ENCODE measurements around the gene CCL25.

GRCh38 chr19:8004723-8005513, 47.6 kb upstream of the CCL25 start:
- TF ChIP-seq CTCF (IDR thresholded peaks at IDR 0.05): no peak
- TF ChIP-seq POLR2A (IDR thresholded peaks at IDR 0.05): no peak
- TF ChIP-seq POLR2AphosphoS5 (IDR thresholded peaks at IDR 0.05): no peak

Measured in prostate gland (tissue), 2 donors.